DMS153 treated with DMSO at 0.1 percent for 48 hours (cell line): ENCODE results near the gene CCDC3.

Experiments used
- DNase-seq: peaks from one replicate; lab custom pipeline; 2025; ENCODE audit not compliant: unreplicated experiment; lab: John Stamatoyannopoulos, UW

The CCDC3 gene

GRCh38 chr10:12927896-12928295 is 73.6 kb downstream of the CCDC3 start:
- no peak for DNase-seq

DNA sequence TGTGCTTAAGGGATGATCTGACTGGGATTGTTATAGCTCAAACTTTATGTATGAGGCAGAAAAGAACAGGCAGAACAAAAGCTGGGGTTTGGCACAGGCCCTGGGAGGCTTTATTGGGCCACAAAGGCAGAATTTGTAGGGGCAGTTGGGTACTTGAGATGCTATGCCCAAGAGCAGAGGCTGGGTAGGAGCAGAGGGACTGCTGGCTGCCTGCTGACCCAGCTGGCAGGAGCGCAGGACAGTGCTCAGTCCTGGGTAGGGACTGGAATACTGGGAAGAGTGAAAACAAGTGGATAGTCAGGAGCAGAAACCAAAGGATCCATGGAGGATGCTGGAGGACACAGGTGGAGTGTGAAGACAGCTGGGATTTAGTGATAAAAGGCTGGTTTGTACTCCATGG is 75.7 kb downstream of the CCDC3 start:
- no peak for DNase-seq

GRCh38 chr10:12924911-12925310 is 76.6 kb downstream of the CCDC3 start:
- DNase-seq: no peak

- DNase-seq: no peak
Observed at GRCh38 chr10:12922117-12922900, 79.2 kb downstream of the CCDC3 start.

DNA sequence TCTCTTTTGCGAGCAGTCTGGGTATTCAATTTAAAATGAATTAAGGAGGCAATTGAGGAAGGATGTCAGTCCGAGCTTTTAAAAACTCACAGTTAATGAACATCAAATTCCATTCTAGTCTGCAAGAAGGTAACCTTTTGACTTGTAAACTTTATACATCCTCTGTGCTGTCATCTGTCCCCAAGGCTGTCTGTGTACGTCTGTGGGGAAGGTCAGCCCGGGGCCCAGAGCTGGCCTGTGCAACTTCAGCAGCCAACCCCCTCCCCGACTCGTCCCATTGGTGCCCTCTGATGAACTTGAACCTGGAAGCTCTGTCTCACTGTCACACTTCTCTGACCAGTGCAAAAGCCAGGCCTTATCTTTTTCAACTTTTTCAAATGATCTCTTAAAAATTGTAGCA is 80.3 kb downstream of the CCDC3 start:
- no peak for DNase-seq

DNA sequence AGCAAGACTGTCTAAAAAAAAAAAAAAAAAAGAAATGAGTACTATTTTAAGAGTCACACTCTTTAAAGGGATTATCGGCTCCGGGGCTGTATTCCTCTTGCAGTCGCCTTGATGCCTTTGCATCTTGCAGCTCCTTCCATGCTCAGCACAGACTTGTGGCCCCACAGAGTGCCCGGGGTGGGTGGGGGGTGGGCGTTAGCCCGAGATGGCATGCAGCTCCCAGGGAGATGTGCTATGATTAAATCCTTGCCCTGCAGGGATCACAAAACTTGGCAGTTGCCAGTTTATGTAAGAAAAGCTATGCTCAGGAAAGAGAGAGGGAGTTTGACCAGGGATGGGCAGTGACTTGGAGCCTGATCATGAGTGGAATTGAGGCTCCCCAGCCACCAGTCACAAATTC is 81.9 kb downstream of the CCDC3 start:
- DNase-seq: no peak

- DNase-seq: no peak
Observed at GRCh38 chr10:12916587-12916986, 84.9 kb downstream of the CCDC3 start.

DNA sequence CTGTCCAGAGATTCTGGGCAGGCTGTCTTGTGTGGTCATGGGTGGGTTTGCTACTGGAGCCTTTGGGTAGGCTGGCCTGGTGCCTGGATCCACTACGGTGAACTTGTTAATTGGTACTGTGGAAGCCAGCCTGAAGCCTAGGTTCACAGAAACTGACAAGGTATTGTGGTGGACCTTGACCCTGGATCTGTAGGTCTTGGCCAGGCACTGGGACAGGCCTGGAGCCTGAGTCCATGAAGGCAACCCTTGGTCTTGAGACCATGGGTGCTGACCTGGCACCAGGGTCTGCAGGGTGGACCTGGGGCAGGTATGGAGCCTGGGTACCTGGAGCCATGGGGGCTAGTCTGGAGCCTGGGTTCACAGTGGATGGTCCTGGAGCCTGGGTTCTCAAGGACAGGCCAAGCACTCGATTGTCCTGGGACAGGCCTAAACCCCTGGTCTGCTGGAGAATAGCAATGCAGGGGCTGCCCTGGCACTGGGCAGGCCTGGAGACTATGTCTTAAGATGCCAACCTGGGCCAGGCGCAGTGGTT is 85.8 kb downstream of the CCDC3 start:
- no peak for DNase-seq

- no peak for DNase-seq
Observed at GRCh38 chr10:12914111-12914510, 87.4 kb downstream of the CCDC3 start.

DNA sequence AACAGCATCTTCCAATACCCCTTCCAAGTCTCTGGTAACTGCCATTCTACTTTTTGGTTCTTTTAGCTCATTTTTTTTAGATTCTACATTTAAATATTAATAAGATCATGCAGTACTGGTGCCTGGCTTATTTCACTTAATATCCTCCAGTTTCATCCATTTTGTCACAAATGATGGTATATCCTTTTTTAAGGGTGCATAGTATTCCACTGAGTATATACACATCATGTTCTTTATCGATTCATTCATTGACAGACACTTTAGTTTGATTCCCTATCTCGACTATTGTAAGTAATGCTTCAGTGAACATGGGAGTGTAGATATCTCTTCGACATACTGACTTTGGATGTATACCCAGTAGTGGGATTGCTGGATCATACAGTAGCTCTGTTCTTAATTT is 89.7 kb downstream of the CCDC3 start:
- DNase-seq: no peak

- no peak for DNase-seq
Observed at GRCh38 chr10:12910835-12911234, 90.7 kb downstream of the CCDC3 start.

- DNase-seq: no peak
Observed at GRCh38 chr10:12909836-12910185, 91.7 kb downstream of the CCDC3 start.

GRCh38 chr10:12909182-12909835 is 92.2 kb downstream of the CCDC3 start:
- no peak for DNase-seq

- DNase-seq: no peak
Observed at GRCh38 chr10:12908773-12909172, 92.7 kb downstream of the CCDC3 start.

GRCh38 chr10:12907656-12908055 is 93.9 kb downstream of the CCDC3 start:
- DNase-seq: no peak

DNA sequence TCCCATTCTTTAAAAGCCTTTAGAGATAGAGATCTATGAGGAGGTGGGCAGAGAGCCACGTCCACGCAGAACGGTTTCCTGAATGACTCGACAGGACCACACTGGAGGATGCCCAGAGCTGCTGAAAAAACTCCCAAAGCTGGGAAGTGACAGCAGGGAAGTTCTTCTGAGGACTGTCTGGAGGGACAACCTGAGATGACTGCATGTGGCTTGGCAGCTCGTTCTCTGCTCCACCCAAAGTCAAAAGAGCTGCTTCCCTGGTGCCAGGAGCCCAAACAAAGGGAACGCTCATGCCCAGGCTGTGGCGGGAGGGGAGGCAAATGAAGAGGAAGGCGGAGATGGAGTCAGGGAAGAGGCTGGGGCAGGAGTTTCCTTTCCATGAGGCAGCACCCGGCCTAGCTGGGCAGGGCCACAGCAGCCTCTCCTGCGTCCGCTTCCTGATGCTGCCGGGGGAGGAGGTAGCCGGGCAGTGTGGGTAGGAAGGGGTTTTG is 95.4 kb downstream of the CCDC3 start:
- DNase-seq: no peak

- no peak for DNase-seq
Observed at GRCh38 chr10:12905067-12905466, 96.4 kb downstream of the CCDC3 start.

- no peak for DNase-seq
Observed at GRCh38 chr10:12902851-12903358, 98.6 kb downstream of the CCDC3 start.

- peak; percentile 0 for DNase-seq
Observed at GRCh38 chr10:12902135-12902572, 99.4 kb downstream of the CCDC3 start.

GRCh38 chr10:12899546-12899945 is 102.0 kb downstream of the CCDC3 start:
- no peak for DNase-seq

DNA sequence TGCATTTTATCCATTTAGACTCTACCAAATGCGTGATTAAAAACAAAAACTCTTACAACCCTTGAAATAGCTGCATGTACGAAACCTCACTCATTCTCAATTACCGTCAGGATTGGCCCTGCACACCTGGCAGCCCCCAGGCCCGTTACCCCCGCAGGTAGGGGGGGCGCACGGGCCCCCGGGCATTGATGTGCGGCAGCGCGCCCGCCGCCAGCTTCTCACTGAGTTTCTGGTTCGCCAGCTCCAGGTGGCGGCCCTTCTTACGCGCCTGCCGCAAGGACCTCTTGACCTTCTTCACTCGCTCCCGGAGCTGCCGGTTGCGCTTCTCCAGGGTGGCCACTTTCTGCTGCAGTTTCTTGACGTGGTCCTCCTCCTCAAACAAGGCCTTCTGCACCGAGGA is 103.2 kb downstream of the CCDC3 start:
- no peak for DNase-seq

DNA sequence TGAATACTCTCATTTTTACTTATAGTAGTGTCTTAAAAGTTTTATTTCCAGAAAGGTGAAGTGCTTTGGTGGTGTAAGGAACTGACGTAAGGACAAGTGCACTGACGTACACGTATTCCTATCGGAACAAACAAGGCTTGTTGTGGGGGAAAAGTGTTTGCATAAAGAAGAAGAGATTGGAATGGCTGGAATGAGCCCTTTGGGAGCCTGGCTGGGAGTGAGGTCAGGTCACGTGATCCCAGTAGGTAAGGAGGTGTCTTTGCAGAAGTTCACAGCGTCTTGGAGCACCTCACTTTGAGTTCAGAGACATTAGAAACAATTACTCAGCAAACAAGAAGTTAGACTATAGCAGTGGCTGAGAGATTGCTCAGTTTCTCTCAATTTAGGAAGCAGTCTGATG is 104.2 kb downstream of the CCDC3 start:
- DNase-seq: no peak
